Measurements from ENCODE around the gene CYRIA.
A peak's percentile ranks its signal among the peaks of the same experiment; 100 is the strongest.

Gene CYRIA

GRCh38 chr2:16619576-16620245 is 45.9 kb downstream of the CYRIA start:
- TF ChIP-seq CTCF (IDR thresholded peaks at IDR 0.05; ENCODE audit: insufficient read depth, missing control alignments) = no peak
- DNase-seq (ENCODE audit: insufficient read length, low spot score) = no peak
- FAIRE-seq = no peak

GRCh38 chr2:16617282-16618266 is 48.1 kb downstream of the CYRIA start:
- DNase-seq (ENCODE audit: insufficient read length, low spot score) (no peak), FAIRE-seq (no peak)
- peak; percentile 34 for TF ChIP-seq CTCF (IDR thresholded peaks at IDR 0.05; ENCODE audit: insufficient read depth, missing control alignments)
